ENCODE measurements around the gene AUP1.
A peak's percentile ranks its signal among the peaks of the same experiment; 100 is the strongest.

Gene AUP1

DNA sequence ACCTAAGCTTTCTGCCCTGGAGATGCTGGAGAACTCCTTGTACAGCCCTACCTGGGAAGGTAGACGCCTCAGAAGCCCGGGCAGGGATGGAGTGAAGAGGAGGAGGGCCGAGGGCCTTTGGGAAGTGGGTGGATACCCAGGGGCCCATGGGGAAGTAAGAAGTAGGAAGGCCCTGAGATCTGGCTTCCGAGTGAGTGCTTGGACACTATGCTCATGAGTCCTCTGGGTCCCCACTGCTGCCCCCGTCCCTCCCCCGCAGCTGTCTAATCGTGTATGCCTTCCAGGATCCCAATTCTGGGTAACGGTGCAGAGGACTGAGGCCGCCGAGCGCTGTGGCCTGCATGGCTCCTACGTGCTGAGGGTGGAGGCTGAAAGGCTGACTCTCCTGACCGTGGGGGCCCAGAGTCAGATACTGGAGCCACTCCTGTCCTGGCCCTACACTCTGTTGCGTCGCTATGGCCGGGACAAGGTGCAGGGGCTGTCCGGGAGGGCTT, 26.2 kb upstream of the AUP1 start:
- ChIA-PET CTCF (interaction anchor here (0.7 to 5.2 kb wide), 5 partner anchors 8 to 31 kb away, joined by 3 to 39 read pairs (median 4); no protein-coding TSS in a partner anchor), POLR2A (interaction anchor here (0.8 to 2.1 kb wide), 4 partner anchors 8 to 29 kb away, joined by 3 to 12 read pairs (median 4); no protein-coding TSS in a partner anchor)
- TF ChIP-seq, protein P1, sequence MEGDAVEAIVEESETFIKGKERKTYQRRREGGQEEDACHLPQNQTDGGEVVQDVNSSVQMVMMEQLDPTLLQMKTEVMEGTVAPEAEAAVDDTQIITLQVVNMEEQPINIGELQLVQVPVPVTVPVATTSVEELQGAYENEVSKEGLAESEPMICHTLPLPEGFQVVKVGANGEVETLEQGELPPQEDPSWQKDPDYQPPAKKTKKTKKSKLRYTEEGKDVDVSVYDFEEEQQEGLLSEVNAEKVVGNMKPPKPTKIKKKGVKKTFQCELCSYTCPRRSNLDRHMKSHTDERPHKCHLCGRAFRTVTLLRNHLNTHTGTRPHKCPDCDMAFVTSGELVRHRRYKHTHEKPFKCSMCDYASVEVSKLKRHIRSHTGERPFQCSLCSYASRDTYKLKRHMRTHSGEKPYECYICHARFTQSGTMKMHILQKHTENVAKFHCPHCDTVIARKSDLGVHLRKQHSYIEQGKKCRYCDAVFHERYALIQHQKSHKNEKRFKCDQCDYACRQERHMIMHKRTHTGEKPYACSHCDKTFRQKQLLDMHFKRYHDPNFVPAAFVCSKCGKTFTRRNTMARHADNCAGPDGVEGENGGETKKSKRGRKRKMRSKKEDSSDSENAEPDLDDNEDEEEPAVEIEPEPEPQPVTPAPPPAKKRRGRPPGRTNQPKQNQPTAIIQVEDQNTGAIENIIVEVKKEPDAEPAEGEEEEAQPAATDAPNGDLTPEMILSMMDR (IDR thresholded peaks at IDR 0.05; ENCODE audit: insufficient read depth, low read length, missing control alignments) = no peak
- peak overlapping the region; percentile 92 for H3K4me3 ChIP-seq (ENCODE audit: low read depth, low read length)
- DNase-seq (ENCODE audit: low read depth, low spot score) = no peak

DNA sequence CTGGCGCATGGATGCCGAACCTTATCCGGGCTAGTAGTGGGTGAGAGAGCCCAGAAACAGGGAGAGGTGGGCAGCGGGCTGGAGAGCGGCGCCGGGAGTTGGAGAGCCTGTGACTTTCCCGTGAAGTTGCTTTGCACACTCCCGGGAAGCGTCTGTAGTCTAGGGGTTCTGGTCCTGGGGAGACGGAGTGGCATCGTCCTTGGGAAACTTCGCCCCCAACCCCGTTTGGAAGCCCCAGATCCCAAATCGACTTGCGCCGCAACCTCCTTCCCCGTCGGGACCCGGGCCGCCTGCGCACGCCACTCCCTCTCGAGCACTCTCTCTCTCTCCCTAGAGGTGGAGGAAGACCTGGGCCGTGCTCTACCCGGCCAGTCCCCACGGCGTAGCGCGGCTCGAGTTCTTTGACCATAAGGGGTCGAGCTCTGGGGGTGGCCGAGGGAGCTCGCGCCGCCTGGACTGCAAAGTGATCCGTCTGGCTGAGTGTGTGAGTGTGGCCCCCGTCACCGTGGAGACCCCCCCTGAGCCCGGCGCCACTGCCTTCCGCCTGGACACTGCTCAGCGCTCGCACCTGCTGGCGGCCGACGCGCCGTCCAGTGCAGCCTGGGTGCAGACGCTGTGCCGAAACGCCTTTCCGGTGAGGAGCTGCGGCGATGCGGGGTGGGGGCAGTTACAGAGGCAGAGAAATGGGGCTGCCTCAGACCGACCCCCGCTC, 25.5 kb upstream of the AUP1 start:
- ChIA-PET POLR2A (interaction anchor here (0.8 to 2.1 kb wide), 4 partner anchors 9 to 30 kb away, joined by 3 to 12 read pairs (median 4); no protein-coding TSS in a partner anchor), CTCF (interaction anchor here (0.7 to 5.2 kb wide), 6 partner anchors 9 to 32 kb away, joined by 3 to 39 read pairs (median 4); no protein-coding TSS in a partner anchor)
- TF ChIP-seq, protein P1 (IDR thresholded peaks at IDR 0.05; ENCODE audit: insufficient read depth, low read length, missing control alignments) = no peak
- peak overlapping the region; percentile 92 for H3K4me3 ChIP-seq (ENCODE audit: low read depth, low read length)
- DNase-seq (ENCODE audit: low read depth, low spot score) = no peak

DNA sequence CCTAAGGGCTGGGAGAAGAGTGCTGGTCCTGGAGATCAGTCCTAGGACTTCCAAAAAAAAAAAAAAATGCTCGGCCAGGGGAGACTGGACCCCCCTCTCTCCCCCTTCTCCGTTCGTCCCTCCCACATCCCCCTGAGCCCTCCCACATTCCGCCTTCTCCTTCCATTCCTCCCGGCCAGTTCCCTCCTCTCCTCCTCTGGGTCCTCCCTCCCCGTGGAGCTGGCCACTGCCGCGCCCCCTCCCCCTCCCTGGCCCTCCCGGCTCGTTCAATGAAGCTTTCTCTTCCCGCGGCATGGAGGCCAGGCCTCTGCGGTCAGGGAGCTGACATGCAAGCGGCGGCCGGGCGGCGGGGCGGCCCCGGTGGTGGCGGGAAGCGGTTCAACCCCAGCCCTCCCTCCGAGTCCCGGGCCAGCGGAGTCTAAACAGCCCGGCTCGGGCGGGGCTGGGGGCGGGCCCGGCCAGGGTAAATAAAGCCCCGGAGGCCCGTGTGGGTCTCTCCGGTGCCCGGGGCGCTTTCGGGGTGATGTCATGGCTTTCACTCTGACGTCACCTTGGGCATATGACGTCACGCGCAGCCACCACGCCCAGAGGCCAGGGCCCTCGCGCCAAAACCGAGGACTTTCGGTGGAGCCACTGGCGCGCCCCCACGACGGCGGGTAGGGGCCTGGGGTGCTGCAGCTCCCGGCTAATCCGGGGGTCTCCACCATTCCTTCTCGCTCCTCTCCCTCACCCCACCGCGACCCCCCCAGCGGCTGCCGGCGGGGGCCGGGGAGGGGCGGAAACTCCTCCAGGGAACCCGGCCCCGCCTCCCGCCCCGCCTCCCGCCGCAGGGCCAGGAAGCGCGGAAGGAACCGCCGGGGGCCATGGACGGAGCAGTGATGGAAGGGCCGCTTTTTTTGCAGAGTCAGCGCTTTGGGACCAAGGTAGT, 24.6 kb upstream of the AUP1 start, which contains the start of the genes DOK1 and LOXL3:
DOK1 (plus strand) TSS at position 829 of the 928 bp plus-strand sequence; CDS start at position 864, 35 bp downstream.
LOXL3 (minus strand) TSS at position 51 of the 928 bp plus-strand sequence. CDS start 1,308 bp downstream, outside the sequence.
- ChIA-PET CTCF (interaction anchor here (1.0 to 5.2 kb wide), 4 partner anchors 10 to 33 kb away, joined by 3 to 39 read pairs (median 4); no protein-coding TSS in a partner anchor), POLR2A (interaction anchor here (0.7 to 2.1 kb wide), 7 partner anchors 9 to 1051 kb away, joined by 3 to 12 read pairs (median 3); partner anchors contain the start of genes AUP1 and HTRA2)
- TF ChIP-seq, protein P1 (IDR thresholded peaks at IDR 0.05; ENCODE audit: insufficient read depth, low read length, missing control alignments) = no peak
- DNase-seq (ENCODE audit: low read depth, low spot score) = peak; percentile 65
- peak within 1 kb of the TSS; percentile 92 for H3K4me3 ChIP-seq (ENCODE audit: low read depth, low read length)

DNA sequence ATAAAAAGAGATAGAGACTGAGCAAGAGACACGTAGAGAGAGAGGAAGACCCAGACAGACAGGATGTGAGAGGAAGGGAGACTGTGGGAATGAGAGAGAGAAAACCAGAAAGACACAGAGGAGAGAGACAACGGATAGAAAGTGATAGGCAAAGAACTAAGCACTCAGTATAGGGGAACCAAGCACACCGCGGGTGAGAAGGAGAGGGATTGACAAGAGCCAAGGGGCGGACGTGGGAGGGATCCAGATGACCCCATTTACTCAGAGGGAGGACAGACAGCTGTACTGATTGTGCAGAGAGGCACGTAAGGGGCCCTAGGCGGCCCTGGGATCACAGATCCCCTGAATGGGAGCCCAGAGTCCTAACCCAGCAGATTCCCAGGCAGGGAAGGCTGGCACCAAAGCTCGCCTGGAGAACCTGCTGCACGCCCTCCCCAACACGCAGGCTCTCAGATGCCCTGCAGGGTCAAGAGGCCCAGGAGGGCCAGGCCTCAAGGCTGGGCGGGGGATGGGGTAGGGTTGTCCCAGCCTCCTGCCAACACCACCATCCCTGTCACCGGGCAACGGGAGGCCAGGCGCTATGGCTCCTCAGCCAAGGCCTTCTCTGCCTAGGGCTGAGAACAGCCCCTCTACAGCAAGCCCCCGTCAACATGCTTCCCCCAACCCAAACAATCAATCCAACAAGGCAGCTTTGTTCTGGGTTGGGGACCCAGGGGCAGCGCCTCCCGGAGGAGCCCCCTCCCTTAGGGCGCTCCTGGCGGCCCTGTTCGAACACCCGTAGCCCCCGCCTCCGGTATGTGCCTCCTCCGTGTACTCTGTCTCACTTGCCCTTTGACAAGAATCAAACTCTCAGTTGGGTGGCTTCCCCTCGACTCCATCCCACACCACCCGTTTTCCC, 23.7 kb upstream of the AUP1 start:
- H3K4me3 ChIP-seq (ENCODE audit: low read depth, low read length) = peak overlapping the region; percentile 92
- ChIA-PET CTCF (interaction anchor here (0.8 to 1.1 kb wide), 3 partner anchors 10 to 32 kb away, joined by 3 to 4 read pairs (median 3); no protein-coding TSS in a partner anchor), POLR2A (interaction anchor here (1.0 to 2.1 kb wide), 5 partner anchors 10 to 24 kb away, joined by 3 to 12 read pairs (median 4); partner anchors contain the start of genes AUP1 and HTRA2)
- TF ChIP-seq, protein P1 (IDR thresholded peaks at IDR 0.05; ENCODE audit: insufficient read depth, low read length, missing control alignments) = no peak
- no peak for DNase-seq (ENCODE audit: low read depth, low spot score)

All from AG04449 (cell line).